CD4-positive, alpha-beta memory T cell (primary cell): ENCODE data around the gene SLC25A13. TPM values are rescaled to one million over a fixed set of nuclear protein-coding genes. Genes with fewer than 3 reads are reported as not detected.

Experiments
- CTCF ChIA-PET: fragments of 350-600 bp; sonication (Branson Sonifier 250); formaldehyde crosslinking; loops from one replicate; lab custom pipeline; 2021; ENCODE audit warnings: inconsistent platforms; ENCODE audit not compliant: partially characterized antibody; lab: Charles Lee
- POLR2A ChIA-PET: fragments of 350-600 bp; sonication (Branson Sonifier 250); formaldehyde crosslinking; loops from one replicate; lab custom pipeline; 2021; ENCODE audit not compliant: partially characterized antibody; lab: Charles Lee
- DNase-seq, 5 donors: peaks; one replicate each; pipeline versions ENCODE4 v3.0.0 to v3.0.0-alpha.2; 2020 to 2022; ENCODE audit warnings: mixed read lengths in 1 of 5
- H3K27ac ChIP-seq: one replicate; pipeline ENCODE4 v1.7.0; 2013; ENCODE audit warnings: low read depth, low read length
- H3K27me3 ChIP-seq: 2 replicates; pipeline ENCODE4 v1.7.0; 2013; ENCODE audit warnings: mild to moderate bottlenecking, low read length, moderate library complexity; ENCODE audit not compliant: insufficient read depth
- H3K36me3 ChIP-seq: 2 replicates; pipeline ENCODE4 v1.7.0; 2013; ENCODE audit warnings: mild to moderate bottlenecking, low read length, moderate library complexity; ENCODE audit not compliant: insufficient read depth
- H3K4me1 ChIP-seq: 2 replicates; pipeline ENCODE4 v1.7.0; 2013; ENCODE audit warnings: mild to moderate bottlenecking, low read length, moderate library complexity; ENCODE audit not compliant: insufficient read depth
- H3K4me3 ChIP-seq, 2 donors: one replicate each; pipeline ENCODE4 v1.7.0; 2013; ENCODE audit warnings: low read length in 2 of 2, mild to moderate bottlenecking in 1 of 2
- H3K9me3 ChIP-seq, 2 donors: one replicate each; pipeline ENCODE4 v1.7.0; 2013; ENCODE audit warnings: low read length in 2 of 2, control low read depth in 1 of 2; ENCODE audit not compliant: control insufficient read depth in 1 of 2
- H3K27ac Mint-ChIP-seq, 7 donors: one replicate each; pipeline ENCODE4 v1.8.0; 2020 to 2021; ENCODE audit warnings: mixed read lengths in 7 of 7, mild to moderate bottlenecking in 6 of 7, inconsistent platforms in 3 of 7, moderate library complexity in 3 of 7
- H3K27me3 Mint-ChIP-seq, 2 donors: one replicate each; pipeline ENCODE4 v1.8.0; 2020 to 2021; ENCODE audit warnings: mixed read lengths in 2 of 2
- H3K36me3 Mint-ChIP-seq, 2 donors: one replicate each; pipeline ENCODE4 v1.8.0; 2020 to 2021; ENCODE audit warnings: mixed read lengths in 2 of 2, inconsistent platforms in 1 of 2, mild to moderate bottlenecking in 1 of 2
- H3K4me1 Mint-ChIP-seq, 4 donors: one replicate each; pipeline ENCODE4 v1.8.0; 2020 to 2021; ENCODE audit warnings: mixed read lengths in 4 of 4, mild to moderate bottlenecking in 1 of 4
- H3K4me3 Mint-ChIP-seq, 8 donors: one replicate each; pipeline ENCODE4 v1.8.0; 2020 to 2021; ENCODE audit warnings: mixed read lengths in 8 of 8, mild to moderate bottlenecking in 7 of 8, moderate library complexity in 6 of 8, inconsistent platforms in 3 of 8
- H3K9me3 Mint-ChIP-seq, 8 donors: one replicate each; pipeline ENCODE4 v1.8.0; 2020 to 2021; ENCODE audit warnings: mixed read lengths in 8 of 8, mild to moderate bottlenecking in 5 of 8, inconsistent platforms in 3 of 8, moderate library complexity in 1 of 8
- intact Hi-C: fragments of 100-400 bp; cut with micrococcal nuclease; formaldehyde crosslinking; loops from one replicate; pipeline ENCODE4 v1.15.1; 2023
- polyA plus RNA-seq, 2 donors: library from polyadenylated mRNA; unstranded; fragments of 300-500 nt; fragmentation: Illumina TruSeq; gene quantifications; one replicate each; pipeline ENCODE4 v1.2.3, GENCODE V29; 2021
- total RNA-seq, 2 experiments: library from RNA; stranded (reverse); gene quantifications; one replicate each; pipeline ENCODE4 v1.2.3, GENCODE V29; 2021

The SLC25A13 gene
- total and polyA plus RNA-seq, 4 experiments from 2014 or later = 5.2 to 12.2 (median 8.2) TPM

DNA sequence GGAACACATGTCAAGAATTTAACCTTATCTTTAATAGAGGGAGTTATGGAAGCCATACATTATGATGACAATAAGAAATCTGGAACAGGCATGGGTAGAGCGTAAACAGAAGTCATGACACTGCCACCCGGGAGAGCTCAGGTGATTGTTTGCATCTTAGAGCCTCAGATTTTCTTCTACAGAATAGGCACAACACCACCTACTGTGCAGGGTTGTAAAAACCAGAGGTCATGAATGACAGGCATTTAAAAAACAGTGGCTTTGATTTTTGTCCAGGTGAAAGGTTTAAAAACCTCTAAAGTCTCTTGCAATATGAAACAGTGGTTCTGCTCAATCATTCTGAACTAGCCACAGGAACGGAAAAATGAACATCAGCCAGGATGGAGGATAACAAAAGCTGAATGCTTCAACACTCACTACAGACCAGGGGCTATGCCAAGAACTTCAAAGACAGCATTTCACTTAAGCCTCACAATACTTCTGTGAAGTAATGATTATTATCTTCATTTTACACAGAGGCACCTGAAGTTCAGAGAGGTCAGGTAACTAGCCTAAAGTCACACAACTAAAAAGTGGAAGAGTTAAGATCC, 123.8 kb downstream of the SLC25A13 start:
- Mint-ChIP-seq H3K4me1 (no peaks in the 10 kb centered on the region), H3K36me3 (peaks cover 15 to 18% of the 10 kb centered on the region in 2 donors), H3K27me3 (no peaks in the 10 kb centered on the region), H3K4me3 (no peak overlapping the region), H3K9me3 (no peaks in the 10 kb centered on the region), H3K27ac (no peak overlapping the region)
- DNase-seq = no peak
- ChIA-PET POLR2A (no interaction called here), CTCF (interaction anchor here (1.4 kb wide), 1 partner anchor 10 kb away, joined by 3 read pairs; no protein-coding TSS in a partner anchor)
- Histone ChIP-seq H3K36me3 (no peaks in the 10 kb centered on the region), H3K27me3 (no peaks in the 10 kb centered on the region), H3K9me3 (no peaks in the 10 kb centered on the region), H3K4me1 (no peaks in the 10 kb centered on the region), H3K27ac (no peak overlapping the region), H3K4me3 (no peak overlapping the region)
- intact Hi-C loops = no loop called here

DNA sequence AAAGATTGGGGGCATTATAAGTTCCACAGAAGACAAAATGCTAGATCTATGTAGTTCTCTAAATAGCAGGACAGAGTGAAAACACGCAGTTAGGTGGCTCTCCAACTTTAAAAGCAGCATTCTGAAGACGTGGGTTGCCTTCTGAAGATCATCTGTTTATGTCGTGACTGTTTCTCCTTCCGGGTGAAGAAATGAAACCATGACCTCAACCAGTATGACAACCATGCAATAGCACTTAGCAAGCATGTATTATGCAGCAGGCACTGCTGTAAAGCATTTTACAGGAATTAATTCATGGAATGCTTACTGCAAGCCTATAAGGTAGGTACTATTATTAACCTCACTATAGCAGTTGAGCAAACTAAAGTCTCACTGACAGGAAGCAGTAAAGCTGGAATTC, 125.2 kb downstream of the SLC25A13 start:
- Histone ChIP-seq H3K4me1 (no peaks in the 10 kb centered on the region), H3K4me3 (no peak overlapping the region), H3K36me3 (no peaks in the 10 kb centered on the region), H3K27me3 (no peaks in the 10 kb centered on the region), H3K9me3 (no peaks in the 10 kb centered on the region), H3K27ac (no peak overlapping the region)
- intact Hi-C loops = no loop called here
- Mint-ChIP-seq H3K4me1 (no peaks in the 10 kb centered on the region), H3K27me3 (no peaks in the 10 kb centered on the region), H3K27ac (no peak overlapping the region), H3K4me3 (no peak overlapping the region), H3K36me3 (peaks cover 22 to 24% of the 10 kb centered on the region in 2 donors), H3K9me3 (no peaks in the 10 kb centered on the region)
- no peak for DNase-seq
- ChIA-PET CTCF (interaction anchor here (1.4 kb wide), 1 partner anchor 8 kb away, joined by 3 read pairs; no protein-coding TSS in a partner anchor), POLR2A (no interaction called here)

DNA sequence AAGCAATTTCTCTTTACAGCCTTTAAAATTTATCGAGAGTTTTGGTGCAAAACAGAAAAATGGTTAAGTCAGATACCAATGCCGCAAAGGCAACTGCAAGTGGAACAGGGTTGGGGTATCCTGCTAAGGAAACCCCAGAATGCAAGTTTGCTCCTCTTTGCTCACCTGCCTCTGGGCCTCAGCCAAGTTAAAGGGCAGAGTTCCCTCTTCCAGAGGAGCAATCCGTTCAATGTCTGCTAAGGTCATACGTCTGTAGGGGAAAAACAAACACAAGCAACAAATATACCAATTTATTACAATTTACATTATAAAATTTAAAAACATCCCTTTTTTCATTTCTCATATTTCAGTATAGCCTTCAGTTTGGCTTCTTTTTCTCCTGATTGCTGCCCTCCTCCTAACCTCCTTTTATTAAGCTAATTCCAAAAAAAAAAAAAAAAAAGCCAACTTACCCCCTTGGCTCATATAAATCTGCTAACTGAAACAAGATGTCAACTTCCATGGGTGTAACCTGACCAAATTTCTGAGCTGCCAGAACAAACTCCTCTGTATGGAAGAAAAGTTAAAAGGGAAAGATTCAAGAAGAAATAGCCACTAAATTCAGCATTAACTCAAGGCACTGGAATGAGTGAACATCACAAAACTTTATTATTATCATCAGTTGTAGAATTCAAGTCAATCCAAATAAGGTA, 132.6 kb downstream of the SLC25A13 start:
- Mint-ChIP-seq H3K9me3 (no peaks in the 10 kb centered on the region), H3K27me3 (no peaks in the 10 kb centered on the region), H3K4me3 (no peak overlapping the region), H3K4me1 (peaks cover 0 to 1% (median 0%) of the 10 kb centered on the region in 4 donors), H3K36me3 (peaks cover 45 to 54% of the 10 kb centered on the region in 2 donors), H3K27ac (no peak overlapping the region)
- Histone ChIP-seq H3K27me3 (no peaks in the 10 kb centered on the region), H3K36me3 (peaks cover 8% of the 10 kb centered on the region), H3K27ac (no peak overlapping the region), H3K9me3 (no peaks in the 10 kb centered on the region), H3K4me3 (no peak overlapping the region), H3K4me1 (no peaks in the 10 kb centered on the region)
- intact Hi-C loops = no loop called here
- ChIA-PET POLR2A (no interaction called here), CTCF (interaction anchor here (1.5 kb wide), 1 partner anchor 8 kb away, joined by 3 read pairs; no protein-coding TSS in a partner anchor)
- DNase-seq = no peak

DNA sequence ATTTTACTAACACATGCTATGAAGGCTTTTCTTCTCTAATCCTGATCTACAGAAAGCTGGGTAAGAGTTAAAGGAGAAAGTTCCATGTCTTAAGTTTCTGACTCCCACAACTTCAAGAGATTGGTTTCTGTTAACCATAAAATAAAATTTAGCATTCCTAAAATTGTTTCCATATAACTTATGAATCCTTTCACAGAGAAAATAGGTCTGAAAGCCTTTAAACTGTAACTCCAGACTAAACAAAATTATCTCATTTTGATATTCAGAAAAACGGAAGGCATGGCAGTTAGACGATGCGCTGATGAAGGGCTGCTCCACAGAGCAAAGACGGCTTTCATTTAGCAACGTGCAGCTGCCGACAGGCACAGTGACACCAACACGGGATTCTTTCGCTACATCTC, 133.3 kb downstream of the SLC25A13 start:
- ChIA-PET CTCF (interaction anchor here (1.5 kb wide), 1 partner anchor 9 kb away, joined by 3 read pairs; no protein-coding TSS in a partner anchor), POLR2A (no interaction called here)
- intact Hi-C loops = no loop called here
- Histone ChIP-seq H3K36me3 (peaks cover 8% of the 10 kb centered on the region), H3K27me3 (no peaks in the 10 kb centered on the region), H3K9me3 (no peaks in the 10 kb centered on the region), H3K27ac (no peak overlapping the region), H3K4me1 (no peaks in the 10 kb centered on the region), H3K4me3 (no peak overlapping the region)
- Mint-ChIP-seq H3K4me3 (no peak overlapping the region), H3K4me1 (peaks cover 0 to 1% (median 0%) of the 10 kb centered on the region in 4 donors), H3K9me3 (no peaks in the 10 kb centered on the region), H3K27me3 (no peaks in the 10 kb centered on the region), H3K27ac (peak overlapping the region in 1 of 7 donors; percentile 48), H3K36me3 (peaks cover 48 to 56% of the 10 kb centered on the region in 2 donors)
- no peak for DNase-seq

DNA sequence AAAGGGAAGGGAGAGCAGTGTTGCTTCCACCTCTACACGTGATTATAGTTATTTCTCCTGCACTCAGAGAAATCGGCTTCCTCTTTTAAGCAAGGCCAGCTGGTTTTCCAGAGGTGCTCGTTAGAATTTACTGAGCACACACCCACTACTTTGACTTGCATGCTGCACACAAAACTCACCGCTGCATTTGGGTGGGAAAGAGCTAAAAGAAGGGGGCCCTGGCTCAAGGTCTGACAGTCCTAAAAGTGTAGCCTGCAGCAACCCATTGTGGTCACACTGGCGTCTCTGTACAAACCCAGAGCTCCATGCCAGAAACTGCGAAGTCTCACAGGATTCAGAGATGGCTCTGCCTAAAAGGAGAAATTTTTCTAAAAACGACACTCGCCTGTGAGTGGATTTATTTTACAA, 133.7 kb downstream of the SLC25A13 start:
- POLR2A ChIA-PET = no interaction called here

DNA sequence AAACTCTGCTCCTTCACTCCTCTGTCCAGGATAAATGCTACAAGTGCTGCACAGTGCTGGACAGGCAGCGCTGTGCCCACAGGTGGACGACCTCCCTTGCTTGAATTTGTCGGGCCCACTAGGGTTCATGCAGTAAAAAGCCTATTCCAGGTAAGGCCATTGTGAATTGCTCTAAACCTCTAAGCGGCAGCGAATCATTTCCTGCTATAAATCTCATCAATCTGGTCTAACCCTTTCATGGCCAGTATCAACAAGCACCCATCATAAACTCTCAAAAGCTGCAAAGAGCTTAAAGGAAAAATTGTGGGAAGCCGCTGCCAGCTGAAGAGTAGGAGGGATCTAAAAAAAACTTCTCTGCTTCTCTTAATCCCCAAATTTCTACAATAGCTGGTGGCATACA, 134.2 kb downstream of the SLC25A13 start:
- peaks cover 51 to 59% of the 10 kb centered on the region in 2 donors for H3K36me3 Mint-ChIP-seq
- Histone ChIP-seq H3K27ac (no peak overlapping the region), H3K4me1 (no peaks in the 10 kb centered on the region), H3K36me3 (peaks cover 8% of the 10 kb centered on the region), H3K27me3 (no peaks in the 10 kb centered on the region), H3K9me3 (no peaks in the 10 kb centered on the region), H3K4me3 (no peak overlapping the region)
- H3K4me1 Mint-ChIP-seq = peaks cover 0 to 1% (median 0%) of the 10 kb centered on the region in 4 donors
- no peaks in the 10 kb centered on the region for H3K27me3 Mint-ChIP-seq
- POLR2A ChIA-PET = no interaction called here
- H3K27ac Mint-ChIP-seq = peak overlapping the region in 2 of 7 donors; percentile 7 to 20
- no peak for DNase-seq
- no peaks in the 10 kb centered on the region for H3K9me3 Mint-ChIP-seq
- CTCF ChIA-PET = interaction anchor here (1.5 kb wide), 1 partner anchor 9 kb away, joined by 3 read pairs; no protein-coding TSS in a partner anchor
- no peak overlapping the region for H3K4me3 Mint-ChIP-seq
- intact Hi-C loops = no loop called here

More for the DNA sequence above, 133.7 kb downstream of the SLC25A13 start:
- no peak for DNase-seq
- Histone ChIP-seq H3K36me3 (peaks cover 8% of the 10 kb centered on the region), H3K9me3 (no peaks in the 10 kb centered on the region), H3K4me3 (no peak overlapping the region), H3K27me3 (no peaks in the 10 kb centered on the region), H3K4me1 (no peaks in the 10 kb centered on the region), H3K27ac (no peak overlapping the region)
- H3K4me1 Mint-ChIP-seq = peaks cover 0 to 1% (median 0%) of the 10 kb centered on the region in 4 donors
- H3K36me3 Mint-ChIP-seq = peaks cover 48 to 57% of the 10 kb centered on the region in 2 donors
- H3K27ac Mint-ChIP-seq = no peak overlapping the region
- H3K4me3 Mint-ChIP-seq = no peak overlapping the region
- intact Hi-C loops = no loop called here
- CTCF ChIA-PET = interaction anchor here (1.5 kb wide), 1 partner anchor 9 kb away, joined by 3 read pairs; no protein-coding TSS in a partner anchor
- no peaks in the 10 kb centered on the region for H3K9me3 Mint-ChIP-seq
- no peaks in the 10 kb centered on the region for H3K27me3 Mint-ChIP-seq

DNA sequence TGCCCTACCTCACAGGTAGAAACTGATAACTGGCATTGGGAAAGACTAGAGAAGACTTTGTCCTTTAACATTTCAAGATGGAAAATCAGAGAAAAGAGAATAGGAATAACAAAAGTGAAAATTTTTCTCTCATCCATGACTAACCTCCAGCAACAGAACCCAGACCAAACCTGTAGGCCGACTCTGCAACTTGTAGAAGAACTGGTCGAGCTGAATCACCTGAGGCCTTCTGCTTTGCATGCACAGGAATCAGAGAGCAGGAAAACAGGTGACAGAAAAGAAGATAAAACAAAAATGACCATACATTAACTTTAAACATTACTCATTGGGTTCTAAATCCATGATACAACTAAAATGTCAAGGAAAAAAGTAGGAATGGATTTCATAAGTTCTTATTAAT, 137.1 kb downstream of the SLC25A13 start:
- no peaks in the 10 kb centered on the region for H3K9me3 ChIP-seq
- intact Hi-C loops = no loop called here
- no peak overlapping the region for H3K4me3 ChIP-seq
- Mint-ChIP-seq H3K36me3 (peaks cover 38 to 43% of the 10 kb centered on the region in 2 donors), H3K9me3 (no peaks in the 10 kb centered on the region), H3K27me3 (no peaks in the 10 kb centered on the region), H3K27ac (no peak overlapping the region), H3K4me3 (no peak overlapping the region), H3K4me1 (no peaks in the 10 kb centered on the region)
- no peak for DNase-seq
- ChIA-PET POLR2A (no interaction called here), CTCF (no interaction called here)
- H3K27me3 ChIP-seq = no peaks in the 10 kb centered on the region
- H3K27ac ChIP-seq = no peak overlapping the region
- peaks cover 8% of the 10 kb centered on the region for H3K36me3 ChIP-seq
- H3K4me1 ChIP-seq = no peaks in the 10 kb centered on the region
